H1 (cell line): Measurements from ENCODE around the gene CNIH4. TPM values are rescaled to one million over a fixed set of nuclear protein-coding genes. Genes with fewer than 3 reads are reported as not detected.

Source experiments
- HDAC2 ChIP-seq, 2 experiments: fragments of 300-600 bp in 1 of 2; sonication (generic) in 1 of 2; IDR thresholded peaks; 2 replicates each; pipeline ENCODE4 v1.6.1; 2011 to 2012; ENCODE audit warnings: low read depth in 2 of 2, low read length in 2 of 2, mild to moderate bottlenecking in 2 of 2, moderate library complexity in 2 of 2, borderline replicate concordance in 1 of 2, inconsistent platforms in 1 of 2
- KDM5A ChIP-seq: fragments of 200-600 bp; IDR thresholded peaks from 2 replicates; pipeline ENCODE4 v1.7.1; 2012; ENCODE audit warnings: mild to moderate bottlenecking, low read length, inconsistent platforms, mixed read lengths
- MAFK ChIP-seq: IDR thresholded peaks from 2 replicates; pipeline ENCODE4 v1.6.1; 2012; ENCODE audit warnings: low read depth, mild to moderate bottlenecking, improper control_type of control experiment, low read length
- polyA plus RNA-seq, 7 experiments: library from polyadenylated mRNA; depleted of rRNA in 3 of 7; stranded (reverse) in 5 of 7; unstranded in 2 of 7; fragments of >200 nt in 5 of 7; fragments of 200-250 nt in 2 of 7; gene quantifications; 1 replicate in 5 of 7; 2 replicates in 1 of 7; 4 replicates in 1 of 7; pipeline versions ENCODE4 v1.2.1 to v1.2.3, GENCODE V29; 2011 to 2013; ENCODE audit warnings: missing spikeins in 2 of 7, mixed read lengths in 2 of 7
- total RNA-seq: library from RNA; stranded (reverse); fragmentation: NEBNext Ultra II Directional; extraction: Animal tissue kit (Norgen Biotek cat#: 25700); gene quantifications from 2 replicates; pipeline ENCODE4 v1.2.1, GENCODE V29; 2021

Gene CNIH4
- total and polyA plus RNA-seq, 2 of the 8 experiments (the other 6 are each of a cell fraction or from before 2014, with no cell fraction given) = 76.2 to 151 TPM

- no peak for TF ChIP-seq MAFK
- no peak; the same call in 1 of the 2 replicates for TF ChIP-seq KDM5A
- no peak for TF ChIP-seq HDAC2 (IDR thresholded peaks at IDR 0.05; ENCODE audit: borderline replicate concordance in 1 of 2, low read depth in 2 of 2, low read length in 2 of 2)
These were observed 26.6 kb upstream of the CNIH4 start, which contains the start of gene NVL (continued) for GRCh38 chr1:224329842-224330753.
